Measurements from ENCODE around the gene HTT.

The HTT gene

GRCh38 chr4:3197366-3198105 is 123.1 kb downstream of the HTT start:
- DNase-seq = no peak

- DNase-seq = no peak
These were observed 124.4 kb downstream of the HTT start for GRCh38 chr4:3198906-3199305.

DNA sequence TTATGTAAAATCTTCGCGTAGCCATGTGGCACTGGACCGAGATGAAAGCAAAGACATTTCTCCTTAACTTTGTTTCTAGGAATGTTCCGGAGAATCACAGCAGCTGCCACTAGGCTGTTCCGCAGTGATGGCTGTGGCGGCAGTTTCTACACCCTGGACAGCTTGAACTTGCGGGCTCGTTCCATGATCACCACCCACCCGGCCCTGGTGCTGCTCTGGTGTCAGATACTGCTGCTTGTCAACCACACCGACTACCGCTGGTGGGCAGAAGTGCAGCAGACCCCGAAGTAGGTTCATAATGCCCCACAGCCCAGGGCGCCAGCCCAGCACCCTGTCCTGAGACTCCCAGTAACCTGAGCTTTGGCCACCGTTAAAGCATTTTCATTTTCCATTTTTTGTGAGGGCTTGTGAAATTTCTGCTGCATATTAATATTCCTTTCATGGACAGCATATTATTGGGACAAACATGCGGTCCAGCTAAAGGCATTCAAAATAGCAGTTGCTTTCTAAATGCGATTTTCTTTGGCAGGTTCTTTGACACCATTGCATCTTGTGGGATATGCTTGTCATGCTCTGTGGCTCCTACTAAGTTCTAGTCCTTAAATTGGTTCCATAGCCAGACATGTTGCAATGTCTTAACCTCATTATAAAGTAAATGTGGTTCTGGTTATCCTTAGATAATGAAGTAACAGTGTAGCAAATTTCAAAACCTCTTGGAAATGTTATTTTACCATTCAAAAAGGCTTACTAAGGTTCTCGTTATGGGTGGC is 125.4 kb downstream of the HTT start:
- no peak for DNase-seq

GRCh38 chr4:3200423-3201090 is 126.1 kb downstream of the HTT start:
- peak in 3 of 56 donors; percentile 14 to 38 (median 20) for DNase-seq

- DNase-seq = no peak
These were observed 127.5 kb downstream of the HTT start for GRCh38 chr4:3201718-3202702.

GRCh38 chr4:3202836-3203820 is 128.6 kb downstream of the HTT start:
- DNase-seq = no peak

- DNase-seq = no peak
These were observed 129.5 kb downstream of the HTT start for GRCh38 chr4:3203971-3204431.

GRCh38 chr4:3205995-3206394 is 131.5 kb downstream of the HTT start:
- DNase-seq = no peak

DNA sequence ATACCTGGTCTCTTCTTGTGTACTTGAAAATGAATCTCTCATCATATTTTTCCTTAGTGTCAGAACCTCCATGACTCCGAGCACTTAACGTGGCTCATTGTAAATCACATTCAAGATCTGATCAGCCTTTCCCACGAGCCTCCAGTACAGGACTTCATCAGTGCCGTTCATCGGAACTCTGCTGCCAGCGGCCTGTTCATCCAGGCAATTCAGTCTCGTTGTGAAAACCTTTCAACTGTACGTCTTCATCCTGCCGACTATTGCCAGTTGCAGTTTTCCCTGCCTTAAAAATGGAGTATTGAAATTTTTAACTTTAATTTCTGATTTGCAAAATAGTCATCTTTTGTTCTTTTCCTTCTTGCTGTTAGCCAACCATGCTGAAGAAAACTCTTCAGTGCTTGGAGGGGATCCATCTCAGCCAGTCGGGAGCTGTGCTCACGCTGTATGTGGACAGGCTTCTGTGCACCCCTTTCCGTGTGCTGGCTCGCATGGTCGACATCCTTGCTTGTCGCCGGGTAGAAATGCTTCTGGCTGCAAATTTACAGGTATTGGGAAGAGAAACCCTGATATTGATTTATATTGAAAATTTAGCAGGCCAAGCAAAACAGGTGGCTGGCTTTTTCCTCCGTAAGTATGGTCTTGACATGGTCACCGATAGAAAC is 132.1 kb downstream of the HTT start:
- DNase-seq = no peak

- no peak for DNase-seq
These were observed 133.1 kb downstream of the HTT start for GRCh38 chr4:3207531-3208037.

GRCh38 chr4:3208826-3209225 is 134.3 kb downstream of the HTT start:
- no peak for DNase-seq

DNA sequence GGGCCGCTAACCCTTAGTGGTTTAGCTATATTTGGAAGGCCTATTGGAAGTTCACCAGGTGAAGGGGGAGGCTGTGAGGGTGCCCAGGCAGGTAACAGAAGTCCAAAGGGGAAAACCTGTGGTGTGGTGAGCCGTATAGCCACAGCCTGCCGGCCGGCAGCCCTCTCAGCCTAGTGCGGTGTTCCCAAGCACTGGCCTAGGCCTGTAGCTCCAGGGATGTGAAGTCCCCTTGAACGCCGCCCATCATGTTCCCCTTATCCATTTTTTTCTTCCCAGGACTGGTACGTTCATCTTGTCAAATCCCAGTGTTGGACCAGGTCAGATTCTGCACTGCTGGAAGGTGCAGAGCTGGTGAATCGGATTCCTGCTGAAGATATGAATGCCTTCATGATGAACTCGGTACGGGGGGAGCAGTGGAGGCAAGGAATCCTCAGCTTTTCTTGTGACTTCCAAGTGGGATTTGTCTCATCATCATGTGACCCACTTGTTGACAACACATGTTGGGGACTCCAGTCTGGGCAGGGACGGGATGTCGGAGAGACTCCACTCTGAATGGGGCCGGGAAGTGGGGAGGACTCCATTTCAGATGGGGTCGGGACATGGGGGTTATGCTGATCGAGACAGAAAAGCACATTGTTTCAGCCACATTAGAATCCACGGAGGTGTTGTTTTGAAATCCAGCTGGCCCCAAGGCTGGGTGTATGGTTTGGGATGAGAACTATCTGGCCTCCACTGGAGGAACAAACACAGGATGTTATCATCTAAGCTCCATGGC is 135.3 kb downstream of the HTT start:
- DNase-seq = no peak

DNA sequence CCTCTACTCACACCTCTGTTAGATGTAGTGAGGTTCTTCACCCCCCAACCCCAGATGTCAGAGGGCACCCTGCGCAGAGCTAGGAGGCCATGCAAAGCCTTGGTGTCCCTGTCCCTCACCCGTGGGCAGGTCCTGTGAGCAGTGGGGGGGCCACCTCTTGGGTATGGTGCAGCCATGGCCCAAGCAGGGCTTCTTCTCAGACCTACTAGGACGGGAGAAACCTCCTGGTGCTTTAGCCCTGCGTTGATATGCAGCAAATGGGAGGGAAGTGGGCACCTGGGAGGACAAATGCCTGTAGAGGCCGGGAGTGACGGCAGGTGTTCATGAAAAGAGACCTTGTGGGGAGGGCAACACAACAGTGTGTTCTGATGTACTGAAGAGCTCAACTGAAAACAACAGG is 136.0 kb downstream of the HTT start:
- no peak for DNase-seq

DNA sequence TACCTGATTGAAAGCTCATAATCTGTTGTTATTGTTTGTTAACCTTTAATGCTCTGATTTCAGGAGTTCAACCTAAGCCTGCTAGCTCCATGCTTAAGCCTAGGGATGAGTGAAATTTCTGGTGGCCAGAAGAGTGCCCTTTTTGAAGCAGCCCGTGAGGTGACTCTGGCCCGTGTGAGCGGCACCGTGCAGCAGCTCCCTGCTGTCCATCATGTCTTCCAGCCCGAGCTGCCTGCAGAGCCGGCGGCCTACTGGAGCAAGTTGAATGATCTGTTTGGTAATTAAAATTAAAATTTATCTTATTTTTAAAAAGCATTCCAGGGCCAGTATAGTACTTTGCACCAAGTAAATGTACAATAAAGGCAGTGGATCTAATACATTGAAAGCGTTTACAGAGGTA is 137.4 kb downstream of the HTT start:
- DNase-seq = no peak

DNA sequence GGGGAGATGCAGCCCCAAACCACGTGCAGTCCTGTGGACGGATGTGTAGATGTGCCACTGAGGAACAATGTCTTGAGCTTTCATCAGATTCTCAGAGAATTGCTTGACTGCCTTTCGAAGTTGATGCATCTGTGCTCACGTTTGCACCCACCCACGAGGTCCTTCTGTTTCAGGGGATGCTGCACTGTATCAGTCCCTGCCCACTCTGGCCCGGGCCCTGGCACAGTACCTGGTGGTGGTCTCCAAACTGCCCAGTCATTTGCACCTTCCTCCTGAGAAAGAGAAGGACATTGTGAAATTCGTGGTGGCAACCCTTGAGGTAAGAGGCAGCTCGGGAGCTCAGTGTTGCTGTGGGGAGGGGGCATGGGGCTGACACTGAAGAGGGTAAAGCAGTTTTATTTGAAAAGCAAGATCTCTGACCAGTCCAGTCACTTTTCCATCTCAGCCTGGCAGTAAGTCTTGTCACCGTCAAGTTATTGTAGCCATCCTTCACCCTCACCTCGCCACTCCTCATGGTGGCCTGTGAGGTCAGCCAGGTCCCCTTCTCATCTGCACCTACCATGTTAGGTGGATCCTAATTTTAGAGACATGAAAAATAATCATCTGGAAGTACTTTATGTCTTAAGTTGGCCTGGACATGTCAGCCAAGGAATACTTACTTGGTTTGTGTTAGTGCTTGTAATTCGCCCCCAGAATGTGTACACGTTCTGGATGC is 138.1 kb downstream of the HTT start:
- no peak for DNase-seq

DNA sequence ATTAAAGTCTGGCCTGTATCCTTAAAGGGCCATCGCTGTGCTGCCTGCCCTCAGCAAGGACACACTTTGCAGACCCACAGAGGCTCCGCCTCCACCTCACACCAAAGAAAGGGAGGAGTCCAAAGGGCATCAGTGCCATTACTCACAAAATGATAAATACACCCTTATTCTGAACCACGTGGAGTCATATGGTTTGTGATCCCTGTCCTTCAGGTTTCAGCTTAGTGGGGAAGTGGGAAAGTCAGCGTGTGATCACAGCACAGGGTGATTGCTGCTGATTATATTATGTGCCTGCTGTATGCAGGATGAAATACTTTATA is 138.6 kb downstream of the HTT start:
- no peak for DNase-seq

GRCh38 chr4:3213661-3214250 is 139.3 kb downstream of the HTT start:
- DNase-seq = no peak

Measured in nucleus accumbens (tissue), 56 donors.